Measurements from ENCODE around the gene UBFD1. TPM values are rescaled to one million over a fixed set of nuclear protein-coding genes. Genes with fewer than 3 reads are reported as not detected.

Gene UBFD1
- total RNA-seq, 1 experiment from 2014 or later, result 78.6 TPM

GRCh38 chr16:23515881-23516280 is 41.6 kb upstream of the UBFD1 start:
- BruUV-seq (replicated peaks), result no TSS peak
- Histone ChIP-seq H3K27me3 (replicated peaks; ENCODE audit: control insufficient read depth, insufficient read depth, low read length) (no peaks in the 10 kb centered on the region), H3K4me1 (no peaks in the 10 kb centered on the region), H3K4me3 (ENCODE audit: low read depth, low read length) (no peak overlapping the region), H3K36me3 (ENCODE audit: control insufficient read depth, insufficient read depth, low read length) (no peaks in the 10 kb centered on the region), H3K9me3 (no peaks in the 10 kb centered on the region)
- POLR2A ChIA-PET, result no interaction called here
- Mint-ChIP-seq H3K27ac (ENCODE audit: unreplicated experiment) (peak overlapping the region; percentile 64), H3K4me3 (ENCODE audit: unreplicated experiment) (no peak overlapping the region), H3K9me3 (ENCODE audit: unreplicated experiment) (no peaks in the 10 kb centered on the region), H3K27me3 (ENCODE audit: insufficient read depth, unreplicated experiment) (no peaks in the 10 kb centered on the region), H3K36me3 (ENCODE audit: insufficient read depth, unreplicated experiment) (peaks cover 29% of the 10 kb centered on the region), H3K4me1 (ENCODE audit: low read depth, unreplicated experiment) (peaks cover 12% of the 10 kb centered on the region)
- CTCF ChIA-PET, result no interaction called here
- no peak for DNase-seq
- no peak for TF ChIP-seq CTCF (IDR thresholded peaks at IDR 0.05; ENCODE audit: insufficient read depth in 1 of 2, low read depth in 1 of 2, low read length in 1 of 2, severe bottlenecking in 1 of 2, unreplicated experiment in 1 of 2)
- intact Hi-C loops (cut with micrococcal nuclease; ENCODE audit: unreplicated experiment), result no loop called here

- no peaks in the 10 kb centered on the region for H3K4me1 ChIP-seq
- Mint-ChIP-seq H3K9me3 (ENCODE audit: unreplicated experiment) (no peaks in the 10 kb centered on the region), H3K27ac (ENCODE audit: unreplicated experiment) (peak overlapping the region; percentile 64), H3K4me3 (ENCODE audit: unreplicated experiment) (no peak overlapping the region), H3K4me1 (ENCODE audit: low read depth, unreplicated experiment) (peaks cover 7% of the 10 kb centered on the region), H3K36me3 (ENCODE audit: insufficient read depth, unreplicated experiment) (peaks cover 28% of the 10 kb centered on the region), H3K27me3 (ENCODE audit: insufficient read depth, unreplicated experiment) (no peaks in the 10 kb centered on the region)
- H3K27me3 ChIP-seq (replicated peaks; ENCODE audit: control insufficient read depth, insufficient read depth, low read length), result no peaks in the 10 kb centered on the region
- ChIA-PET POLR2A (no interaction called here), CTCF (no interaction called here)
- no peak for DNase-seq
- BruUV-seq (replicated peaks), result no TSS peak
- H3K9me3 ChIP-seq, result no peaks in the 10 kb centered on the region
- no peak overlapping the region for H3K4me3 ChIP-seq (ENCODE audit: low read depth, low read length)
- no peak for TF ChIP-seq CTCF (IDR thresholded peaks at IDR 0.05; ENCODE audit: insufficient read depth in 1 of 2, low read depth in 1 of 2, low read length in 1 of 2, severe bottlenecking in 1 of 2, unreplicated experiment in 1 of 2)
- peaks cover under 1% of the 10 kb centered on the region; the same call in 1 of the 2 replicates for H3K36me3 ChIP-seq (ENCODE audit: control insufficient read depth, insufficient read depth, low read length)
- intact Hi-C loops (cut with micrococcal nuclease; ENCODE audit: unreplicated experiment), result no loop called here
These were observed 41.0 kb upstream of the UBFD1 start for GRCh38 chr16:23516366-23517137.

GRCh38 chr16:23518435-23518891 is 39.1 kb upstream of the UBFD1 start:
- no peaks in the 10 kb centered on the region for H3K4me1 ChIP-seq
- TF ChIP-seq CTCF (IDR thresholded peaks at IDR 0.05; ENCODE audit: insufficient read depth in 1 of 2, low read depth in 1 of 2, low read length in 1 of 2, severe bottlenecking in 1 of 2, unreplicated experiment in 1 of 2), result no peak
- no peak for DNase-seq
- intact Hi-C loops (cut with micrococcal nuclease; ENCODE audit: unreplicated experiment), result no loop called here
- ChIA-PET CTCF (no interaction called here), POLR2A (no interaction called here)
- H3K4me3 ChIP-seq (ENCODE audit: low read depth, low read length), result no peak overlapping the region
- BruUV-seq (replicated peaks), result no TSS peak
- Mint-ChIP-seq H3K36me3 (ENCODE audit: insufficient read depth, unreplicated experiment) (peaks cover 45% of the 10 kb centered on the region), H3K27me3 (ENCODE audit: insufficient read depth, unreplicated experiment) (no peaks in the 10 kb centered on the region), H3K9me3 (ENCODE audit: unreplicated experiment) (no peaks in the 10 kb centered on the region), H3K4me1 (ENCODE audit: low read depth, unreplicated experiment) (no peaks in the 10 kb centered on the region), H3K4me3 (ENCODE audit: unreplicated experiment) (no peak overlapping the region), H3K27ac (ENCODE audit: unreplicated experiment) (no peak overlapping the region)
- H3K36me3 ChIP-seq (ENCODE audit: control insufficient read depth, insufficient read depth, low read length), result peaks cover 1% of the 10 kb centered on the region; the same call in 1 of the 2 replicates
- no peaks in the 10 kb centered on the region for H3K9me3 ChIP-seq
- H3K27me3 ChIP-seq (replicated peaks; ENCODE audit: control insufficient read depth, insufficient read depth, low read length), result no peaks in the 10 kb centered on the region
